Endodermal cell (in vitro differentiated cells): ENCODE data around the gene HNRNPK. TPM values are rescaled to one million over a fixed set of nuclear protein-coding genes. Genes with fewer than 3 reads are reported as not detected.
A peak's percentile ranks its signal among the peaks of the same experiment; 100 is the strongest.

Experiments
- DNase-seq: peaks from one replicate; pipeline ENCODE4 v3.0.0-alpha.2; 2017
- H3K27ac ChIP-seq: 2 replicates; pipeline ENCODE4 v1.5.1; 2013; ENCODE audit warnings: mild to moderate bottlenecking, low read depth, low read length, moderate library complexity
- H3K27me3 ChIP-seq: 2 replicates; pipeline ENCODE4 v1.6.1; 2013; ENCODE audit warnings: mild to moderate bottlenecking, low read length, moderate library complexity; ENCODE audit not compliant: insufficient read depth, control insufficient read depth, poor library complexity, severe bottlenecking
- H3K36me3 ChIP-seq: 2 replicates; pipeline ENCODE4 v1.7.0; 2013; ENCODE audit warnings: mild to moderate bottlenecking, low read length, moderate library complexity; ENCODE audit not compliant: control insufficient read depth, insufficient read depth
- H3K4me1 ChIP-seq: one replicate; pipeline ENCODE4 v1.7.0; 2013; ENCODE audit warnings: low read length; ENCODE audit not compliant: control insufficient read depth, insufficient read depth
- H3K4me3 ChIP-seq: 2 replicates; pipeline ENCODE4 v1.5.1; 2013; ENCODE audit warnings: mild to moderate bottlenecking, low read length, moderate library complexity
- H3K9ac ChIP-seq: 2 replicates; pipeline ENCODE4 v1.6.1; 2013; ENCODE audit warnings: mild to moderate bottlenecking, low read length, moderate library complexity; ENCODE audit not compliant: poor library complexity, severe bottlenecking; ENCODE audit errors: extremely low read depth
- H3K9me3 ChIP-seq: 2 replicates; pipeline ENCODE4 v1.6.1; 2013; ENCODE audit warnings: mild to moderate bottlenecking, low read length, moderate library complexity; ENCODE audit not compliant: control insufficient read depth
- H3K27ac Mint-ChIP-seq: 2 replicates; pipeline ENCODE4 v1.8.0; 2020; ENCODE audit warnings: mixed read lengths
- H3K27me3 Mint-ChIP-seq: 2 replicates; pipeline ENCODE4 v1.8.0; 2021; ENCODE audit warnings: mild to moderate bottlenecking, mixed read lengths; ENCODE audit not compliant: insufficient read depth
- H3K36me3 Mint-ChIP-seq: 2 replicates; pipeline ENCODE4 v1.8.0; 2020; ENCODE audit warnings: low read depth, mixed read lengths
- H3K4me1 Mint-ChIP-seq: 2 replicates; pipeline ENCODE4 v1.8.0; 2020; ENCODE audit warnings: mixed read lengths
- H3K4me3 Mint-ChIP-seq: 2 replicates; pipeline ENCODE4 v1.8.0; 2020; ENCODE audit warnings: mild to moderate bottlenecking, moderate library complexity, mixed read lengths
- H3K9me3 Mint-ChIP-seq: 2 replicates; pipeline ENCODE4 v1.8.0; 2020; ENCODE audit warnings: mild to moderate bottlenecking, mixed read lengths
- WGBS, 2 experiments: methylation state at CpG; one replicate each; pipeline versions ENCODE4 v1.1.5 to v1.1.7; 2013; ENCODE audit warnings: missing lambda C conversion rate in 2 of 2, mixed read lengths in 1 of 2; ENCODE audit not compliant: insufficient coverage in 1 of 2, insufficient read length in 1 of 2; 5-methylcytosine and 5-hydroxymethylcytosine counted together
- long read RNA-seq, 4 experiments: library from polyadenylated mRNA in 2 of 4; library from RNA in 1 of 4; library from capped mRNA in 1 of 4; stranded (forward) in 3 of 4; unstranded in 1 of 4; transcript quantifications; one replicate each; pipeline ENCODE4 v2.0.0, GENCODE V29; 2020 to 2021; ENCODE audit warnings: inconsistent platforms in 1 of 4
- polyA plus RNA-seq, 2 experiments: library from polyadenylated mRNA; stranded (reverse); fragments of 50-300 nt; gene quantifications; one replicate each; pipeline ENCODE4 v1.2.3, GENCODE V29; 2013
- total RNA-seq, 2 donors: library from RNA; stranded (reverse); fragmentation: NEBNext Ultra II Directional in 1 of 2; extraction: Animal tissue kit (Norgen Biotek cat#: 25700) in 1 of 2; gene quantifications; 2 replicates in 1 of 2; 3 replicates in 1 of 2; pipeline ENCODE4 v1.2.1, GENCODE V29; 2021
- TF ChIP-seq, protein P1 (sequence below): fragments of 200-600 bp; sonication (generic); conservative IDR thresholded peaks from 2 replicates; pipeline ENCODE4 v1.5.0; 2021; ENCODE audit warnings: antibody characterized with exemption, mild to moderate bottlenecking

HNRNPK gene
- total RNA-seq, result 100 to 1,000 TPM; 714 to 780 TPM
- polyA plus RNA-seq (2013, experiment 1 of 2), result 803 TPM
- 769 TPM for polyA plus RNA-seq (2013, experiment 2 of 2)
- long read RNA-seq, experiment 1, transcript HNRNPK-211 (2 exons, 868 nt), result major isoform, 13 of 292 reads
- long read RNA-seq, experiment 1, partial matches to known transcripts, result 77 of 292 reads
- long read RNA-seq, experiment 1, other reads (novel, unspliced or antisense), result 202 of 292 reads
- long read RNA-seq, experiment 2, transcript HNRNPK-211 (2 exons, 868 nt), result major isoform, 8 of 2,013 reads
- long read RNA-seq, experiment 2, partial matches to known transcripts, result 116 of 2,013 reads
- long read RNA-seq, experiment 2, other reads (novel, unspliced or antisense), result 1,889 of 2,013 reads
- long read RNA-seq, experiment 3, partial matches to known transcripts, result 83 of 3,037 reads
- long read RNA-seq, experiment 3, other reads (novel, unspliced or antisense), result 2,954 of 3,037 reads
- long read RNA-seq, experiment 4, transcript HNRNPK-210 (4 exons, 528 nt), result major isoform, 12 of 965 reads
- long read RNA-seq, experiment 4, partial matches to known transcripts, result 145 of 965 reads
- long read RNA-seq, experiment 4, other reads (novel, unspliced or antisense), result 806 of 965 reads

DNA sequence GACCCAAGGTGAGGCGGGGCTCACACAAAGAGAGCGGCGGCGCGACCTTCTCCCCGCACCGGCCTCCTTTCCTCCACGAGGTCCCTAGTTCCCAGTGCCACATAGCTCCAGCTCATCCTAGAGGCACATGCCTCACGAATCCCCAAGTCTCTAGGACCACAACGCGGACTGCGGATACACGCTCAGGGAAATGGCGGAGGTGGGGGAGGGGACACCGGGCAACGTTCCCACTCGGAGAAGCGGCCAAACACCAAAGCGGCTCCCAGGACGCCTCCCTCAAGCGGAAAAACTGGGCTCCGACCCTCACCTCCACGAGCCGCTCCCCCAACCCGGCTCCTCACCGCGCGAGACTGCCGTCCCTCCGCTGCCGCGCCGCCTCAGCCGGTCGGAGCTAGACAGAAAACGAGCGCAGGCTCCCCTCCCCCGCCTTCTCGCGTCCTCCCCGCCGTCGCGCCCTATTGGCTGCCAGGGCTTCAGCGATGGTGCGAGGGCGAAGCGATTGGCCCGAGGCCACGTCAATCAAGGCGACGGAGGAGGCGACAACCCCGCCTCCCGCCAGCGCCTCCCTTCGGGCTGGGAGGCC lies at the start of gene HNRNPK:
Gene HNRNPK (minus strand): TSS at position 404 of the 583 bp plus-strand sequence. CDS start 1,963 bp downstream, outside the sequence.
- Mint-ChIP-seq H3K27ac (peak within 1 kb of the TSS; percentile 99), H3K4me1 (peaks cover 36% of the 10 kb centered on the region), H3K9me3 (no peaks in the 10 kb centered on the region), H3K27me3 (no peaks in the 10 kb centered on the region), H3K4me3 (peak within 1 kb of the TSS; percentile 99), H3K36me3 (peaks cover 48% of the 10 kb centered on the region)
- Histone ChIP-seq H3K9me3 (no peaks in the 10 kb centered on the region), H3K9ac (peak within 1 kb of the TSS; percentile 100), H3K4me3 (peak within 1 kb of the TSS; percentile 100), H3K36me3 (peaks cover 42% of the 10 kb centered on the region), H3K27ac (peak within 1 kb of the TSS; percentile 100), H3K27me3 (no peaks in the 10 kb centered on the region), H3K4me1 (no peaks in the 10 kb centered on the region)
- 0% methylated on average over 28 to 57 of the region's 57 CpGs for WGBS, 2 experiments
- peak; percentile 99 for DNase-seq
- TF ChIP-seq, protein P1, sequence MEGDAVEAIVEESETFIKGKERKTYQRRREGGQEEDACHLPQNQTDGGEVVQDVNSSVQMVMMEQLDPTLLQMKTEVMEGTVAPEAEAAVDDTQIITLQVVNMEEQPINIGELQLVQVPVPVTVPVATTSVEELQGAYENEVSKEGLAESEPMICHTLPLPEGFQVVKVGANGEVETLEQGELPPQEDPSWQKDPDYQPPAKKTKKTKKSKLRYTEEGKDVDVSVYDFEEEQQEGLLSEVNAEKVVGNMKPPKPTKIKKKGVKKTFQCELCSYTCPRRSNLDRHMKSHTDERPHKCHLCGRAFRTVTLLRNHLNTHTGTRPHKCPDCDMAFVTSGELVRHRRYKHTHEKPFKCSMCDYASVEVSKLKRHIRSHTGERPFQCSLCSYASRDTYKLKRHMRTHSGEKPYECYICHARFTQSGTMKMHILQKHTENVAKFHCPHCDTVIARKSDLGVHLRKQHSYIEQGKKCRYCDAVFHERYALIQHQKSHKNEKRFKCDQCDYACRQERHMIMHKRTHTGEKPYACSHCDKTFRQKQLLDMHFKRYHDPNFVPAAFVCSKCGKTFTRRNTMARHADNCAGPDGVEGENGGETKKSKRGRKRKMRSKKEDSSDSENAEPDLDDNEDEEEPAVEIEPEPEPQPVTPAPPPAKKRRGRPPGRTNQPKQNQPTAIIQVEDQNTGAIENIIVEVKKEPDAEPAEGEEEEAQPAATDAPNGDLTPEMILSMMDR, result no peak

DNA sequence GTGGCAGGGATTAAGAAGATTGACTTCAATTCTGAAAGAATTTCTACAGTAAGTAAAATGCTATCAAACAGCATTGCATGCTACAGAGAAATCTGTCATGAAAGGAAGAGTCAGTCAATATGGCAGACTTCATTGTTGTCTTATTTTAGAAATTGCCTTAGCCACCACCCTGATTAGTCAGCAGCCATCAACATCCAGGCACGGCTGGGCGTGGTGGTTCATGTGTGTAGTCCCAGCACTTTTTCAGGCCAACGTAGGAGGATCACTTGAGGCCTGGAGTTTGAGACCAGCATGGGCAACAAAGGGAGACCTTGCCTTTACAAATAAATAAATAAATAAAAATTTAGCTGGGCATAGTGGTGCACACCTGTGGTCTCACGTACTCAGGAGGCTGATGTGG lies 47.2 kb upstream of the HNRNPK start:
- no peak overlapping the region for H3K4me3 Mint-ChIP-seq
- no peaks in the 10 kb centered on the region for H3K4me1 Mint-ChIP-seq
- no peaks in the 10 kb centered on the region for H3K27me3 ChIP-seq
- no peak overlapping the region for H3K4me3 ChIP-seq
- H3K9me3 Mint-ChIP-seq, result no peaks in the 10 kb centered on the region
- no peaks in the 10 kb centered on the region for H3K36me3 Mint-ChIP-seq
- TF ChIP-seq, protein P1, result no peak
- DNase-seq, result no peak
- H3K27me3 Mint-ChIP-seq, result no peaks in the 10 kb centered on the region
- H3K4me1 ChIP-seq, result no peaks in the 10 kb centered on the region
- no peak overlapping the region for H3K27ac Mint-ChIP-seq
- H3K9me3 ChIP-seq, result no peaks in the 10 kb centered on the region
- no peaks in the 10 kb centered on the region for H3K36me3 ChIP-seq
- 80 to 90% methylated on average over 2 to 4 of the region's 4 CpGs for WGBS, 2 experiments
- H3K9ac ChIP-seq, result no peak overlapping the region
- no peak overlapping the region for H3K27ac ChIP-seq

DNA sequence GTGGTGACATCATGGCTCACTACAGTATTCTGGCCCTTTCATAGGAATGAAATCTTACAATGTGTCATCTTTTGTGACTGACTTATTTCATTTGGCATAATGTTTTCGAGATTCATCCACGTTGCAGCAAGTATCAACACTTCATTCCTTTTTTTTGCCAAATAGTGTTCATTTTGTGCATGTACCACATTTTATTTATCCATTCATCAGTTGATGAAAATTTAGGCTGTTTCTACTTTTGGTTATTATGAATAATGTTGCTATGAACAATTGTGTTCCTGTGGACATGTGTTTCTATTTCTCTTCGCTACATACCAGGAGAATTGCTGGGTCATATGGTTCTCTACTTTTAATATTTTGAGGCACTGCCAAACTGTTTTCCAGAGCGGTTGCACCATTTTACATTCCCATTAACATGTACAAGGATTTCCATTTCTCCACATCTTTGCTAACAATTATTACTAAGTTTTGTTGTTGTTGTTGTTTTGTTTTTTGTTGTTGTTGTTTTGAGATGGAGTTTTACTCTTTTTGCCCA lies 44.1 kb upstream of the HNRNPK start:
- H3K9me3 Mint-ChIP-seq, result no peaks in the 10 kb centered on the region

More for the DNA sequence above, 44.1 kb upstream of the HNRNPK start:
- Mint-ChIP-seq H3K27me3 (peaks cover 3% of the 10 kb centered on the region), H3K4me3 (no peak overlapping the region), H3K4me1 (no peaks in the 10 kb centered on the region), H3K27ac (no peak overlapping the region), H3K36me3 (no peaks in the 10 kb centered on the region)
- TF ChIP-seq, protein P1, result no peak
- H3K27ac ChIP-seq, result no peak overlapping the region
- WGBS, 2 experiments, result 79 to 95% methylated on average over 3 to 4 of the region's 4 CpGs
- no peak for DNase-seq
- H3K9me3 ChIP-seq, result no peaks in the 10 kb centered on the region
- H3K36me3 ChIP-seq, result no peaks in the 10 kb centered on the region
- H3K9ac ChIP-seq, result no peak overlapping the region
- H3K27me3 ChIP-seq, result no peaks in the 10 kb centered on the region
- no peaks in the 10 kb centered on the region for H3K4me1 ChIP-seq
- no peak overlapping the region for H3K4me3 ChIP-seq
